HEK293T (cell line): ENCODE results near the gene FBXW5.

Experiments
- ELF4 ChIP-seq: fragments of 450-650 bp; IDR thresholded peaks from 2 replicates; pipeline ENCODE4 v1.6.1; 2017; ENCODE audit warnings: antibody characterized with exemption
- FOXA1 ChIP-seq: fragments of 450-650 bp; IDR thresholded peaks from 2 replicates; pipeline ENCODE4 v1.6.1; 2016; ENCODE audit warnings: mild to moderate bottlenecking
- FOXK2 ChIP-seq: fragments of 450-650 bp; IDR thresholded peaks from 2 replicates; pipeline ENCODE4 v1.6.1; 2016; ENCODE audit warnings: mild to moderate bottlenecking
- L3MBTL2 ChIP-seq: fragments of 450-650 bp; conservative IDR thresholded peaks from 2 replicates; pipeline ENCODE4 v1.6.1; 2016; ENCODE audit warnings: mild to moderate bottlenecking
- SP1 ChIP-seq: fragments of 450-650 bp; IDR thresholded peaks from 2 replicates; pipeline ENCODE4 v1.6.1; 2017
- SUZ12 ChIP-seq: fragments of 450-650 bp; IDR thresholded peaks from 2 replicates; pipeline ENCODE4 v1.6.1; 2016; ENCODE audit warnings: mild to moderate bottlenecking

DNA sequence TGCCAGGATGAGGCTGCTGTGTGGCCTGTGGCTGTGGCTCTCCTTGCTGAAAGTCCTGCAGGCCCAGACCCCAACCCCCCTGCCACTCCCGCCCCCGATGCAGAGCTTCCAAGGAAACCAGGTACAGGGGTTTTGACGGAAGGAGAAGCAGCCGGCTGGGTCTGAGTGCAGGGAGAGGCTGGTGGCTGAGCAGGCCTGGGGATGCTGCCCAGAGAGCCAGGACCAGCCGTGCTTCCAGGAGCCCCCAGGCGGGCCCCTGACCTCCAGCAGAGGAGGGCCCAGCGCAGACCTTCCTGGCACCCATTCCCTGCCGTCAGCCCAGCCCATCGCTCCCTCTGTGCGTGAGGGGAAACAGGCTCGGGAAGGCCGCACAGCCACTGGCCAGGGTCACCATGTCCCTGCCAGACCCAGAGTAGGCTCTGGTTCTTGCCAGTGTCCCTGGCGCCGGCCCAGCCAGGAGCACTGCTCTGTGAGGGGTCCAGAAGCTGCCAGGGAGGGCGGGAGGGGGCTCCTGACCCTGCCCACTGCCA lies 7.8 kb upstream of the FBXW5 start:
- TF ChIP-seq FOXA1 (no peak), SP1 (no peak), L3MBTL2 (no peak), SUZ12 (no peak), FOXK2 (no peak), ELF4 (no peak)
